HG03175 (cell line): ENCODE results near the gene FBXO5.
"Not testable (repeated sequence)": the region's sequence is repeated elsewhere in the genome, so short reads cannot be mapped to it uniquely, and the experiment has no call there.

ENCODE experiments used
- ATAC-seq: cut with Tn5 transposase; IDR thresholded peaks from one replicate; pipeline ENCODE4 v1.9.1; 2021; ENCODE audit warnings: mild to moderate bottlenecking, moderate library complexity; ENCODE audit not compliant: unreplicated experiment

The FBXO5 gene

DNA sequence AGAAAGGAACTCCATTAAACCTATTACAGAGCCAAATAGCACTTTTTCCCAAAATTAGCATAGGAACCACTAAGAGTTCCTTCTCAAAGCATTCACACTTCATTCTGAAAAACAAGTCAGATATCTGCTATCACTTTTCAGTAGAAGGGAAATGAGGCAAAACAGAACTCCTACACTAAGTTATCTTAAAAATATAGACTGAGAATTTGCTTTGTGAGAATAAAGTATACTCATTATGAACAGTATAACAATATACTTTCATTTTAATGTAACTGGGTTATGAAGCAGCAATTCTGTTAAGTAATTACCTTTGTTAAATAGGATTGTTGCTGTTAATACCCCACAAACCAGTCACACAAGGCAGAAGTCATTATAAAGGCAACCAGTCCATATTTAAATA, 11.0 kb upstream of the FBXO5 start:
- no peak for ATAC-seq

DNA sequence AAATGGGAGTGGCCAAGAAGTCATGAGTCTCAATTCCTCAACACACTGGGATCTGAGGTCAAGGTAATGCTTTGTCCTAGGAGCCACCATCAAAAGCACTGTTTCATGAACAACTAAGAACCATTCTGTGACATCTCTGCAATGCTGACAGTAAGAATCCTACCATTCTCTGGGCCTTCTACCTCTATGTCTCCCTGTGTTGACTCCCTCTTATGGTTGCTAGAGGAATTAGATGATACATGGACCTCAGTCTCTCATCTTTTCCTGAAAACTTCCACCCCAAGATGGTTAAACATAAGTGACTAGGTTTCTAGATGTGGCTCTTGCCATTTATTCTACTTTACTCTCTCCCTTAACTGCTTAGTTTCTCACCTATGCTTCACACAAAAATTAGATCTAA, 10.6 kb upstream of the FBXO5 start:
- ATAC-seq: no peak

DNA sequence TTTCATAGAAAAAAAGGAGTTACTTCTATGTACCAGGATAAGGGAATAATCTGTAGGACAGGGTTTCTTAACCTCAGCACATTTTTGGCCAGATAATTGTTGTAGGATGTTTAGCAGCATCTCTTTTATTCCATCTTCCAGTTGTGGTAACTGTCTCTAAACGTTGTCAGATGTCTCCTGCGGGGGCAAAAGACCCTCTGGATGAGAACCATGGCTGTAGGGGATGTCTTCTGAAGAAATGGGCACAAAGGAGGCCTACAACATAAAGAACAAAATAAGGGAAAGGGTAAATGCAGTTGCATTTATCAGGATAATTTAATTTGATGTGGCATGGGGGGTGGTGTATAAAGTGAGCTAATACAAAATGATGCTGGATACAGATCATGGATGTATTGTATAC, 4.1 kb upstream of the FBXO5 start:
- ATAC-seq: no peak

DNA sequence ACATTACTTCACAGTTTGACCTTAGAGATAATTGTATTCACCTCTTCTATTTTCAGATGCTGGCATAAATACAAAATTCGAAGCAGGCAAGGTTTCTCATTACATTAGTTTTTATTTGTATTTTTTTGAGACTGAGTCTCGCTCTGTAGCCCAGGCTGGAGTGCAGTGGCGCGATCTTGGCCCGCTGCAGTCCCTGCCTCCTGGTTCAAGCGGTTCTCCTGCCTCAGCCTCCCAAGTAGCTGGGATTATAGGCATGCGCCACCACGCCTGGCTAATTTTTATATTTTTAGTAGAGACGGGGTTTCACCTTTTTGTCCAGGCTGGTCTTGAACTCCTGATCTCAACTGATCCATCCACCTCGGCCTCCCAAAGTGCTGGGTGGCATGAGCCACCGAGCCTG, 2.5 kb upstream of the FBXO5 start:
- ATAC-seq: not testable (repeated sequence)

- ATAC-seq: peak; percentile 22
Measured at GRCh38 chr6:152984513-152984872, 1.7 kb upstream of the FBXO5 start.

DNA sequence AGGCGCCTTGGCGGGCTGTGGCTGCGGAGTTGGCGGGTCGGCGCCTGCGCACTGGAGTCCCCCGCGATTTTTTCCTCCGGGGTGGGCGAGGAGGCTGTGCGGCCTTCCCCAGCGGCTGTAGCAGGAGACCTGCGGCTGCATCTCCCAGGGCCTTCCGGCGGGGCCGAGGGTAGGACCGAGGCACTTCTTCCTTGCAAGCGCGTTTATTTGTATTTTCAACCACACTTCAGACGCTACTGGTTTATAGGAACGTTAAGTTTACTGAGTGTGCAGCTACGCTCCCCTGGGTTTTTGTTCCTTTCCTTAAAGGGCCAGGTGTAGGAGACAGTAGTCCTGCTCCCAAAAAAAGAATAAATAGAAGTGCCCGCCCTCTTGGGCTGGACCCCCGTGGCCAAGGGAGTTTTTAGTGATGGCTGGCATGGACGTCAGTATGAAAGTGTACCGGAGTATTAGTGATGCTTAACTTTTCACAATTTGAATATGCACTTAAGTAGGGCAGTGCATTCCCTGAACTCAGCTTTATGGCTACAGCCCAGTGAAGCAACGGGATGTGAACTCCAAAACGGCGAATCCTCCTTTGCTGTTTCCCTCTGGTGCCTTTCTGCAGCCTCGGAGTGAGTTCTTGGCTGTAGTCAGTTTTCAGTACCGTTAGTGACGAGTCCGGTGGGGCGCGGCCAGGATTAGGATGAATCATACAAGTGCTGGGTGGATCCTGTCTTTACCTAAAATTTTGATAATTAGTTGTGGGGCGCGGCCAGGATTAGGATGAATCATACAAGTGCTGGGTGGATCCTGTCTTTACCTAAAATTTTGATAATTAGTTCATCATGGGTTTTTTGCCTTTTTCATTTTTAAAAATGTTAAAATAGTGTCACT, 1.0 kb upstream of the FBXO5 start:
- ATAC-seq: peak; percentile 19

GRCh38 chr6:152981989-152982903, 595 bp downstream of the FBXO5 start:
- no peak for ATAC-seq

- no peak for ATAC-seq
Measured at GRCh38 chr6:152981219-152981618, 1.6 kb downstream of the FBXO5 start.

DNA sequence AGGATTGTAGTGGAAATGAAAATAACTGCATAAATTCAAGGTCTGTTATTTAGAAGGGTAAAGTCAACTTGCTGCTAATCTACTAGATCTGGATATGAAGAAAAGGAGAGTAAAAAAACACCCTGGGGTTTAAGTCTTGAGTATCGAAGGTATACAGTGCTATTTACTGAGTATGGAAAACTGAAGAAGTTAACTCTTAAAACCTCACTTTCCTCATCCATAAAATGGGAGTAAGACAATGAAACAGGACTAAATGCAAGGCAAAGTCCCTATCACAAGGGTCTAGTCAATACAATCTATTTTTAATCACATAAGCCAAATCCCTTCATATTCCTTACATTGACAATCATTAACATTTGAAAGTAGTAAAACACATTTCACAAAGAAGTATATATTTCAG, 2.2 kb downstream of the FBXO5 start:
- no peak for ATAC-seq

- ATAC-seq: no peak
Measured at GRCh38 chr6:152979116-152979515, 3.7 kb downstream of the FBXO5 start.

DNA sequence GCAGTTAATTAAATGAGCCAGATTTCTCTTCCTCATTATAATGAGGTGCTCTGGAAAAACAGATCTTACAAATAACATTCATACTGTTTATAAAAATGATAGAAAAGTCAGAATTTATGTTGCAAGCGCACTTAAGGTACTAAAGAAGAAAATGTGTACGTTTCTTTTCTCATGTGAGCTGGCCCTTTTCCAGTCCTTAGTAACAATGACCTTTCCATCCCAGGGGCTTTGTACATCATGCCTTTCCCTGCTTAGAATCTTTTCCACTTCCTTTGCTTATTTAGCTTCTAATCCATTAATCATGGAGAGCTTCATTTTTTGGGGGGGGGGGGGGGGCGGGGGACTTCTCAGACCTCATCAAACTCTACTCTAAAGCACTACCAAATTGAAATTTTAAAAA, 4.8 kb downstream of the FBXO5 start:
- no peak for ATAC-seq

DNA sequence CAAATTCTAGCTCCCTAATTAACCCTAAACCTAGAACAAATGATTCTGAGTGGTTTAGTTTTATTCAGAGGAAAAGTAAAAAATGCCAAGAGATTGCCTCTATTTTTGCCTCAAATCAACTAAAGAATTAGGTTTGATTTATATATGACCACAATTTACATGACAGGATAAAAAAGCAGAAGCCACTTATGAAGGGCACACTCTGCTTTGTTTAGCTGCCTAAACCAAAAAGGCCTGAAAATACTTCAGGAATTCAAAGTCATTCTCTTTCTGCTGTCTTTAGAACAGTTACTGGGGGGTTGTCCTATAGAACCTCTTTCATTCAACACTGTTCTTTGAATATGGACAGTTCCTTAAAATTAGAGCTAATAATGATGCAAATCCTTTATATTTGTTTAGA, 5.3 kb downstream of the FBXO5 start:
- ATAC-seq: no peak

- no peak for ATAC-seq
Measured at GRCh38 chr6:152976749-152977148, 6.1 kb downstream of the FBXO5 start.

DNA sequence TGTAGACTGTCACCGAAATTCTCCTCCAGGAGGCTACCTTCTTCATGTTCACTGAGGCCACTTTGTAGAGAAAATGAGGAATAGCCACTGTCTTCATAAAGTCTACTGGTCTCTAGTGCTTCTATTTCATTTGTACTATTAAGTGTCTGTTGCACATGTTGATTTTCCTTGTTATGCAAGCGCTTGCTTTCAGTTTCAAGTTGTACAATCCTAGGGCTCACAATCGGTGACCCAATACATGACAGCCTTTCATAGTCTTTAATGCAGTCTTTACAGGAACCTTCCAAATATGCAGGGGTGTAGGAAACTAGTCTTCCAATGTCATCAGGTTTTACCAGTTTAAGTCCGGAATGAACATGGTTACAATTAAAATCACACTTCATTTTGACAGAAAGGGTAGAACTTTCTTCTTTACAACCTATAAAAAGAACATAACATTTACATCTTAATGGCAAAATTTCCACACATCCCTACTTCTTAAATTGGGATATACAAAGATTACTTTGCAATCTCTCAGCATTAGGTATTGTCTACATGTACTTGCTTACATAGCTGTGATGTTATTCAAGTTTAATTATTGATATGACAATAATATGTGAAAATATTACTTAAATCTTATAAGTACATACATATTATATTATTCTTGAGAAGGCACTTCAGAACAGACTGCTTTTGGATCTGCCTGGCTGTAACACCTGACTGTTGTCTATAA, 7.5 kb downstream of the FBXO5 start:
- peak; percentile 54 for ATAC-seq

- ATAC-seq: no peak
Measured at GRCh38 chr6:152973916-152974315, 8.9 kb downstream of the FBXO5 start.

- no peak for ATAC-seq
Measured at GRCh38 chr6:152969688-152970418, 13.0 kb downstream of the FBXO5 start.

GRCh38 chr6:152966168-152966894, 16.5 kb downstream of the FBXO5 start:
- ATAC-seq: not testable (repeated sequence)

- no peak for ATAC-seq
Measured at GRCh38 chr6:152959333-152959732, 23.5 kb downstream of the FBXO5 start.

GRCh38 chr6:152957796-152958195, 25.0 kb downstream of the FBXO5 start:
- ATAC-seq: no peak

- no peak for ATAC-seq
Measured at GRCh38 chr6:152954443-152954842, 28.4 kb downstream of the FBXO5 start.
